HG03159 (cell line): ENCODE results near the gene TBCCD1.

Source experiments
- ATAC-seq: cut with Tn5 transposase; IDR thresholded peaks from one replicate; pipeline ENCODE4 v1.9.1; 2021; ENCODE audit warnings: mild to moderate bottlenecking, moderate library complexity; ENCODE audit not compliant: unreplicated experiment

Gene TBCCD1

DNA sequence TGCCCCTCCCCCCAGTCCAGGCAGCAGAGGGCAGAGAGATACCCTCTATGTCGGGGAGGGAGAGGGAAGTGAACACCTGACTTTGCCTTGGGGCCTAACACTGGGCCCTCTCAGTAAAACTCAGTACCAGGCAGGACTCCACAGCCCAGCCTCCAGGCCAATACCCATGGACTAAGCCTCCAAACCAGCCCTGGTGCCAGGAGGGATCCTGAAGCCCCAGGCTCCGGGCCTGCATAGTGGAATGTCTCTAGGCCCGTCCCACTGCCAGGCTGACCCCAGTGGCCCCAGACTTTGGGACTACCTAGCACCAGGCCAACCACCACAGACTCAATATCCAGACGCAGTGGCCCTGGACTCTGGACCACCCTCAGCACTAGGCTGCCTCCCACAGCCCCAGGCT is 69.5 kb downstream of the TBCCD1 start:
- ATAC-seq: no peak

DNA sequence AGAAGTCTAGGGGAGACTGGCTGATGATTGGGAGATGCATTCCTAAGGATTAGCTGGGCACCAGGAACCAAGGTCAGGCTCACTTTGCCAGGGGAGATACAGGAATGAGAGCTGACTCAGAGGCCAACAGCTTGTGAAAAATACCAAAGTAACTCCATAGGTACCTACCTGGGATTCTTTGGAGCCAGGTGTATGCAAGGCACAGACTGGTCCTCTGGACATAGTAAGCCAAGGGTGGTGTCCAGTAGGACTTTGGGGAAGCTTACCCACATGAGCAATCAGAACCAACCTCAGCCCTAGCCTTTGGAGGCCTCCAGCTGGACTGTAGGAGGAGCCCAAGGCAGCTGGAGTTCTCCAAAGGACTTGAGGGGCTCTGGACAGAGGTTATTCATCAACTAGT is 70.5 kb downstream of the TBCCD1 start:
- no peak for ATAC-seq
